COLO668 (cell line): ENCODE measurements around the gene FOXC2.

ENCODE experiments used
- DNase-seq: peaks from one replicate; lab custom pipeline; 2025; ENCODE audit not compliant: unreplicated experiment; lab: John Stamatoyannopoulos, UW

The FOXC2 gene

GRCh38 chr16:86609115-86609514 is 42.5 kb downstream of the FOXC2 start:
- DNase-seq, result no peak

GRCh38 chr16:86609661-86610060 is 43.0 kb downstream of the FOXC2 start:
- DNase-seq, result no peak

- no peak for DNase-seq
Observed at GRCh38 chr16:86610779-86611524, 44.3 kb downstream of the FOXC2 start.

- DNase-seq, result no peak
Observed at GRCh38 chr16:86611525-86611855, 44.9 kb downstream of the FOXC2 start.

GRCh38 chr16:86611941-86612340 is 45.3 kb downstream of the FOXC2 start:
- no peak for DNase-seq

GRCh38 chr16:86614699-86615098 is 48.1 kb downstream of the FOXC2 start:
- no peak for DNase-seq

GRCh38 chr16:86616906-86617305 is 50.3 kb downstream of the FOXC2 start:
- no peak for DNase-seq

GRCh38 chr16:86618431-86619238 is 52.0 kb downstream of the FOXC2 start:
- DNase-seq, result no peak
